Fibroblast of skin of right biceps (primary cell): ENCODE results near the gene OR6C6.
"Not testable (repeated sequence)": the region's sequence is repeated elsewhere in the genome, so short reads cannot be mapped to it uniquely, and the experiment has no call there.

ENCODE experiments used
- DNase-seq: peaks from one replicate; pipeline ENCODE4 v3.0.0-alpha.2; 2013

OR6C6 gene

GRCh38 chr12:55296469-55296868 lies at the start of gene OR6C6:
TSS of gene OR6C6 (minus strand) at chr12:55296569. CDS start at chr12:55295232, 1,337 bp downstream.
- no peak for DNase-seq

DNA sequence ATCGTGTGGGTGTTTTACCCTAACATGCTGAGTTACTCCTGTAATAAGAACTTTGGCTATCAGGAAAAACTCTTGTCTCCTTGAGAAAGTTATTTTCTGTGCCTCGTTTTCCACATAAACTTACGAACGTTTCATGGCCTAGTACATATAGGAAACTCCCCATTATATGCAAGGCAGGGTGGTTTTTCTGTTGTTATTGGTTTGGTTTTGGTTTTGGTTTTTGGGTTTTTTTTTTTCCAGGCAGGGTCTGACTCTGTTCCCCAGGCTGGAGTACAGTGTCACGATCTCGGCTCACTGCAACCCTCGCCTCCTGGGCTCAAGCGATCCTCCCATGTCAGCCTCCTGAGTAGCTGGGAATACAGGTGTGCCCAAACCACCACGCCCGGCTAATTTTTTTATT lies 39.6 kb upstream of the OR6C6 start:
- DNase-seq, result no peak

DNA sequence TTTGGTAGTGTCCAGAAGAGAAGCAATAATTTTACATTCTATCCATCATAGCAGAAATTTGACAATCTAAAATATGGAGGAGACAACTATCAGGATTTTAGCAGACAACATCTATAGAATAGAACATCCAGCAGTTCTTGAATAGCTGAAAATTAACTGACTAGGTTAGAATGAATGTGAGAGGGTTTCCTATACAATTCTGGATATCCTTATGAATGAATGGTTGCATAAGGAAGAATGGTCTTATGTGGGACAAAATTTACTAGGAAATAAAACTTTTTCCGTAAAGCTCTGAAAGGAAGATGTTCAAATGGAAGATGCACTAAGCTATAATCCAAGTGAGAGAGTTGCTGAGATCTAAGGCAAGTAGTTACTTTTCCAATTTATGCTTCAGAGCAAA lies 34.1 kb upstream of the OR6C6 start, which contains the start of gene OR6C3:
OR6C3 (plus strand) TSS at position 301 of the 400 bp plus-strand sequence. CDS start 955 bp downstream, outside the sequence.
- DNase-seq, result no peak

DNA sequence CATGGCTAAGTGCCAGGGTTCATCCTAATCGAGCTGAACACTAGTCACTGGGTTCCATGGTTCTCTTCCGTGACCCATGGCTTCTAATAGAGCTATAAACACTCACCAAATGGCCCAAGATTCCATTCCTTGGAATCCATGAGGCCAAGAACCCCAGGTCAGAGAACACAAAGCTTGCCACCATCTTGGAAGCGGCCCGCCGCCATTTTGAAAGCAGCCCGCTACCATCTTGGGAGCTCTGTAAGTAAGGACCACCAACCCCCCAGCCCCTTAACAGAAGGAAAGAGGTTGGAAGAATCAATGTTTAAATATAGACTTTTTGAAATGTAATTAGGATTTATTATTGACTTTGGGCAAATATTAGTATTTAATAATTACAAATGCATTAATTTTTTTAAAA lies 29.4 kb upstream of the OR6C6 start:
- not testable (repeated sequence) for DNase-seq

GRCh38 chr12:55320201-55320600 lies 23.8 kb upstream of the OR6C6 start:
- no peak for DNase-seq

- no peak for DNase-seq
These were observed 17.7 kb upstream of the OR6C6 start, which contains the start of gene OR6C1 for GRCh38 chr12:55314043-55314442. TSS of gene OR6C1 (plus strand) at chr12:55314343. CDS start at chr12:55320600, 6,257 bp downstream.

DNA sequence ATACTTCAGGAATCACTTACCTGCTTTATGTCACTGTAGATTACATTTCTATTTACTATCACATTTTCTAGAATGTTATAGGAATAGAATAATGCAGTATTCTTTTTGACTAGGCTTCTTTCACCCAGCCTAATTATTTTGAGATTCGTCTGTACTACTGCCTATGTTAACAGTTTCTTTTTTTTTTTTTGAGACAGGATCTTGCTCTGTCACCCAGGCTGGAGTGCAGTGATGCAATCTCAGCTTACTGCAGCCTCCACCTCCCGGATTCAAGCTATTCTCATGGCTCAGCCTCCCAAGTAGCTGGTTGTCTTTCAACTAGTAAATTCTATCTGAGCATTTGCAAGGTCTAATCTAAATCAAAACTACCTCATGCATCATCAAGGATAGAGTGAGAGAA lies 6.4 kb downstream of the OR6C6 start:
- no peak for DNase-seq

- DNase-seq, result no peak
These were observed 15.4 kb downstream of the OR6C6 start for GRCh38 chr12:55280991-55281390.

DNA sequence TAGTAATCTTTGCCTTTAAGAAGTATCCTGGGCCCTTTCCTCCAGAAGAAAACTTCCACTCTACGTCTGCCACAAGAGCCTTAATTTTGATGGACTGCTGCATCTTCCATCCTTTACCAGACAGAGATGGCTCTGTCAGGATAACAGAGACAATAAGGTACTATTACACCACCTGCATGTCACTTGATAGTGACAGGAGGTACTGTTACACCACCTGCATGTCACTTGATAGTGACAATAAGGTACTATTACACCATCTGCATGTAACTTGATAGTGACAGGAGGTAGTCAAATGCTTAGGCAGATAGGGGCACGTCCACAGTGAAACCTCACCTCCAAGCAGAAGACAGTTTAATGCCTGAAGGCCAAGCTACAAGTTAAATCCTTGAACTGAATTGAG lies 38.1 kb downstream of the OR6C6 start:
- no peak for DNase-seq

- DNase-seq, result no peak
These were observed 39.5 kb downstream of the OR6C6 start for GRCh38 chr12:55256831-55257230.

DNA sequence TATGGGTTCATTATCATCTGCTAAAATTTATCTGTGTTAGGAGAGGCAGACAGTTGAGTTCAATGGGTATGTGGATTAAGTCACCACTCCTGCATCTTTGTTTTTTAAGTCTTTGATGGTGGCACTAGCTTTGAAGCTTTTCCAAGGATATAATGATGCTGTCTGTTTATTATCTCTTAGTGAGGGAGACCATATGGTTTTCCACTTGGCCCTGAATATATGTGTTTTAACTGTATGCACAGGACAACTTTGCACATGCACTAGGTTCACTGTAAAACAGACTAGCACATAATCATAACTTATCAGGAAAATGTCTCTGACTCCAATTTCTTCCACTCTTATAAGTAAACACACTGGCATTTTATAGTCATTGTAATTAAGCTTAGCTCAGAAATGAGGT lies 43.1 kb downstream of the OR6C6 start:
- DNase-seq, result no peak

DNA sequence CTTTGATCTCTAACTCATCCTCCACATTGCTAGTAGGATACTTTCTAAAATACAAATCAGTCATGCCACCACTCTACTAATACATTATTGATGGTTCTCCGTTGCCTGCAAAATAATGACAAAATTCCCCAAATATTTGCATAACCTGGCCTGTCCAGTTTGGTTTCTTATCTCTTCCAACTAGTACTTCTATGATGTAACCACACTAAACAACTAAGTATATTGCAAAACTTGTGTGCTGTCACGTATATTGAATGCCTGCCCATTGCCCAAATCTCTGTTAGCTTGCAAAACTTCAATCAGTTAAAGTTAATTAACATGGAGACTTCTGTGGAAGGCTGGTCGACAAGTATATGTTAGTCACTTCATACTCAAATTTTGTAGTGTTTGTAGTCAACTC lies 45.4 kb downstream of the OR6C6 start:
- no peak for DNase-seq

GRCh38 chr12:55246159-55246558 lies 50.2 kb downstream of the OR6C6 start:
- no peak for DNase-seq

DNA sequence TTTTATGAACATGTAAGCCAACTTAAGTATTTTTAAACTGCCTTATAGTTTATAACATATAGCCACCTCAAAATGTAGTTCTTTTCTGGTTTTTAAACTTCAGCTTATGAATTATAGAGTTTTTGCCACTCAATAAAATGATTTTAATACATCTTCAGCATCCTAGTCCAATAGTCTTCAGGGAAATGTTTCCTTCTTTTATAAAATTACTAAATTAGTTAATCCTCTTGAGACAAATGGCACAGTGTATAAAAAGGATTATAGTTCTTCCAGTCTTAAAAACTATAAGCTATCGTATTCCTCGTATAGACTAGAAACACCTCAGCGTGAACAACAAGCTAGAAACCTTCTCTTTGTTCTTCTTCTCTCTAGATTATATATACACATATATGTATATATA lies 52.1 kb downstream of the OR6C6 start, which contains the start of gene OR6C74:
OR6C74 (plus strand) TSS at position 301 of the 400 bp plus-strand sequence. CDS start 2,679 bp downstream, outside the sequence.
- no peak for DNase-seq
